ENCODE results near the gene POLR3GL. TPM values are rescaled to one million over a fixed set of nuclear protein-coding genes. Genes with fewer than 3 reads are reported as not detected.

POLR3GL gene
- total RNA-seq, 2 experiments from 2014 or later: 19.8 to 27.3 TPM

DNA sequence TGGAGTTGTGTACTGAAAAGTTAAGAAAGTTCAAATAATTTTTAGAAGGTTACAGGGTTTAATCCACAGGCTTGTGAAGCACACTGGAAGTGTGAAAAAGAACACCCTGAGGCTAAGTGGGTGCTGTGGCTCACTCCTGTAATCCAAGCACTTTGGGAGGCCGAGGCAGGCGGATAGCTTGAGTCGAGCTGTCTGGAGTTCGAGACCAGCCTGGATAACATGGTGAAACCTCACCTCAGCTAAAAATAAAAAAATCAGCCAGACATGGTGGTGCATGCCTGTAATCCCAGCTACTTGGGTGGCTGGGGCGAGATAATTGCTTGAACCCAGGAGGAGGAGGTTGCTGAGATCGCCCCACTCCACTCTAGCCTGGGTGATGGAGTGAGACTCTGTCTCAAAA, 22.1 kb downstream of the POLR3GL start:
- Histone ChIP-seq H3K9me3 (ENCODE audit: low read length) (no peaks in the 10 kb centered on the region), H4K20me1 (ENCODE audit: insufficient read depth, low read length) (no peaks in the 10 kb centered on the region), H3K4me1 (ENCODE audit: insufficient read depth, low read length, poor library complexity, severe bottlenecking) (peaks cover 52% of the 10 kb centered on the region), H3K27ac (ENCODE audit: low read depth, low read length, poor library complexity, severe bottlenecking) (no peak overlapping the region), H3K9me2 (ENCODE audit: insufficient read depth, low read length) (no peaks in the 10 kb centered on the region), H3K4me2 (ENCODE audit: low read length) (no peak overlapping the region), H3K36me3 (ENCODE audit: insufficient read depth, low read length) (no peaks in the 10 kb centered on the region), H3K4me3 (ENCODE audit: low read depth, low read length, poor library complexity, severe bottlenecking) (no peak overlapping the region), H3K79me2 (ENCODE audit: insufficient read depth, low read depth, low read length) (no peaks in the 10 kb centered on the region), H2AFZ (ENCODE audit: low read length) (no peak overlapping the region)
- TF ChIP-seq, protein P1, sequence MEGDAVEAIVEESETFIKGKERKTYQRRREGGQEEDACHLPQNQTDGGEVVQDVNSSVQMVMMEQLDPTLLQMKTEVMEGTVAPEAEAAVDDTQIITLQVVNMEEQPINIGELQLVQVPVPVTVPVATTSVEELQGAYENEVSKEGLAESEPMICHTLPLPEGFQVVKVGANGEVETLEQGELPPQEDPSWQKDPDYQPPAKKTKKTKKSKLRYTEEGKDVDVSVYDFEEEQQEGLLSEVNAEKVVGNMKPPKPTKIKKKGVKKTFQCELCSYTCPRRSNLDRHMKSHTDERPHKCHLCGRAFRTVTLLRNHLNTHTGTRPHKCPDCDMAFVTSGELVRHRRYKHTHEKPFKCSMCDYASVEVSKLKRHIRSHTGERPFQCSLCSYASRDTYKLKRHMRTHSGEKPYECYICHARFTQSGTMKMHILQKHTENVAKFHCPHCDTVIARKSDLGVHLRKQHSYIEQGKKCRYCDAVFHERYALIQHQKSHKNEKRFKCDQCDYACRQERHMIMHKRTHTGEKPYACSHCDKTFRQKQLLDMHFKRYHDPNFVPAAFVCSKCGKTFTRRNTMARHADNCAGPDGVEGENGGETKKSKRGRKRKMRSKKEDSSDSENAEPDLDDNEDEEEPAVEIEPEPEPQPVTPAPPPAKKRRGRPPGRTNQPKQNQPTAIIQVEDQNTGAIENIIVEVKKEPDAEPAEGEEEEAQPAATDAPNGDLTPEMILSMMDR (conservative IDR thresholded peaks at IDR 0.05; ENCODE audit: low read length): no peak
- TF ChIP-seq EZH2phosphoT487 (IDR thresholded peaks at IDR 0.05; ENCODE audit: borderline replicate concordance, low read depth, low read length): no peak
- POLR2A ChIA-PET: interaction anchor here (0.6 to 1.0 kb wide), 3 partner anchors 10 to 40 kb away, joined by 3 to 5 read pairs (median 5); partner anchors contain the start of gene TXNIP
- CTCF ChIA-PET (ENCODE audit: unreplicated experiment): no interaction called here
- no TSS peak for BruUV-seq (replicated peaks)
- DNase-seq (ENCODE audit: low spot score): no peak
- intact Hi-C loops (cut with micrococcal nuclease; ENCODE audit: unreplicated experiment): no loop called here

DNA sequence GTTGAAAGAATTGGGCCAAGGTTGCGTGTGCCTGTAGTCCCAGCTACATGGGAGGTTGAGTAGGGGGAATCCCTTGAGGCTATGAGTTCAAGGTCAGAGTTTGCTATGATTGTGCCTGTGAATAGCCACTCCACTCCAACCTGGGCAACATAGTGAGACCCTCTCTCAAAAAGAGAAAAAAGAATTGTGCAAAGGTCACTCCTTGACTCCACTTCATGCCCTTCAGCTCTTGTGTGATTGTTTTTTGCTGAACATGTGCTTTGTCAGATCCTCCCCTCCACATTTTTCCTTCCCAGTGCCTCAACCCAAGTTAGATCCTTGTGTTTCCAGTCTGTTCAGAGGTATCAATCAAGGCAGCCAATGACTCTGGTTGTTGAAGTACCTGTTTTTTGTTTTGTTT, 23.4 kb downstream of the POLR3GL start:
- TF ChIP-seq, protein P1 (conservative IDR thresholded peaks at IDR 0.05; ENCODE audit: low read length): no peak
- no peak for TF ChIP-seq EZH2phosphoT487 (IDR thresholded peaks at IDR 0.05; ENCODE audit: borderline replicate concordance, low read depth, low read length)
- Histone ChIP-seq H2AFZ (ENCODE audit: low read length) (peak overlapping the region; percentile 67; the same call in 1 of the 2 replicates), H3K79me2 (ENCODE audit: insufficient read depth, low read depth, low read length) (no peaks in the 10 kb centered on the region), H4K20me1 (ENCODE audit: insufficient read depth, low read length) (no peaks in the 10 kb centered on the region), H3K9me3 (ENCODE audit: low read length) (no peaks in the 10 kb centered on the region), H3K9me2 (ENCODE audit: insufficient read depth, low read length) (no peaks in the 10 kb centered on the region), H3K36me3 (ENCODE audit: insufficient read depth, low read length) (peaks cover 13% of the 10 kb centered on the region), H3K27ac (ENCODE audit: low read depth, low read length, poor library complexity, severe bottlenecking) (no peak overlapping the region), H3K4me1 (ENCODE audit: insufficient read depth, low read length, poor library complexity, severe bottlenecking) (peaks cover 43% of the 10 kb centered on the region), H3K4me2 (ENCODE audit: low read length) (peak overlapping the region; percentile 16; the same call in 1 of the 2 replicates), H3K4me3 (ENCODE audit: low read depth, low read length, poor library complexity, severe bottlenecking) (no peak overlapping the region)
- BruUV-seq (replicated peaks): no TSS peak
- ChIA-PET POLR2A (interaction anchor here (0.5 to 1.9 kb wide), 3 partner anchors 8 to 50 kb away, joined by 4 to 19 read pairs (median 6); no protein-coding TSS in a partner anchor), CTCF (ENCODE audit: unreplicated experiment) (interaction anchor here (1.0 kb wide), 1 partner anchor 9 kb away, joined by 5 read pairs; no protein-coding TSS in a partner anchor)
- no peak for DNase-seq (ENCODE audit: low spot score)
- intact Hi-C loops (cut with micrococcal nuclease; ENCODE audit: unreplicated experiment): no loop called here

DNA sequence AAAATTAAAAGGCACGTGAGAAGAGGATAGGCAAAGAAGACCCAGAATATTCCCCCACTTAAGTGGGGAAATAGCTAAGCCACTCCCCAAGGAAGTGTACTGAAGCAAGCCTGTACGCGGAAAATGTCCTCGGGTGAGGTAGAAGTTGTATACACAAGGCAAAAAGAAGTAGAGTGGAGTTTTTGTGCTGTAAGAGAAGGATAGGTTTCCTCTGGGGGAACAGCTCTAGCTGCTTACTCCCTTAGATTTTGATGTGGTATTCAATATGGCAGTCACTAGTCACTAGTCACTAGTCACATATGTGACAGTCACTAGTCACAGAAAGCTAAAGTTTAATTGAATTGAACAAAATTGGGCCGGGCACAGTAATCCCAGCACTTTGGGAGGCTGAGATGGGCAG, 24.3 kb downstream of the POLR3GL start:
- no TSS peak for BruUV-seq (replicated peaks)
- Histone ChIP-seq H3K79me2 (ENCODE audit: insufficient read depth, low read depth, low read length) (no peaks in the 10 kb centered on the region), H3K4me1 (ENCODE audit: insufficient read depth, low read length, poor library complexity, severe bottlenecking) (peaks cover 38% of the 10 kb centered on the region), H3K4me2 (ENCODE audit: low read length) (peak overlapping the region; percentile 16; the same call in 1 of the 2 replicates), H4K20me1 (ENCODE audit: insufficient read depth, low read length) (no peaks in the 10 kb centered on the region), H3K9me2 (ENCODE audit: insufficient read depth, low read length) (no peaks in the 10 kb centered on the region), H3K36me3 (ENCODE audit: insufficient read depth, low read length) (peaks cover 21% of the 10 kb centered on the region), H3K9me3 (ENCODE audit: low read length) (no peaks in the 10 kb centered on the region), H3K27ac (ENCODE audit: low read depth, low read length, poor library complexity, severe bottlenecking) (no peak overlapping the region), H2AFZ (ENCODE audit: low read length) (peak overlapping the region; percentile 67; the same call in 1 of the 2 replicates), H3K4me3 (ENCODE audit: low read depth, low read length, poor library complexity, severe bottlenecking) (no peak overlapping the region)
- intact Hi-C loops (cut with micrococcal nuclease; ENCODE audit: unreplicated experiment): no loop called here
- no peak for DNase-seq (ENCODE audit: low spot score)
- TF ChIP-seq, protein P1 (conservative IDR thresholded peaks at IDR 0.05; ENCODE audit: low read length): no peak
- no peak for TF ChIP-seq EZH2phosphoT487 (IDR thresholded peaks at IDR 0.05; ENCODE audit: borderline replicate concordance, low read depth, low read length)
- CTCF ChIA-PET (ENCODE audit: unreplicated experiment): no interaction called here
- POLR2A ChIA-PET: interaction anchor here (0.7 to 1.9 kb wide), 3 partner anchors 9 to 61 kb away, joined by 3 to 19 read pairs (median 4); partner anchors contain the start of gene RBM8A
